Measurements from ENCODE around the gene TECPR2. TPM values are rescaled to one million over a fixed set of nuclear protein-coding genes. Genes with fewer than 3 reads are reported as not detected.

TECPR2 gene
- total and polyA plus RNA-seq, 10 of the 15 experiments (the other 5 are each of a cell fraction or from before 2014, with no cell fraction given): 0.15 to 10.0 (median 3.0) TPM

- BruUV-seq (replicated peaks): no TSS peak
- in situ Hi-C loops (cut with MboI) (no loop called here), intact Hi-C loops (cut with micrococcal nuclease; ENCODE audit: unreplicated experiment) (no loop called here)
- H2AFZ ChIP-seq (ENCODE audit: control insufficient read depth, low read depth, low read length): no peak overlapping the region
- no peaks in the 10 kb centered on the region for H3K9me3 ChIP-seq (replicated peaks; ENCODE audit: control insufficient read depth, insufficient read depth, low read length)
- no peaks in the 10 kb centered on the region for H3K79me2 ChIP-seq (ENCODE audit: control insufficient read depth, insufficient read depth, low read length)
- H3K27me3 ChIP-seq (replicated peaks in 1 of 2; ENCODE audit: control insufficient read depth in 2 of 2, insufficient read depth in 2 of 2, low read length in 1 of 2): no peaks in the 10 kb centered on the region
- no peak overlapping the region for H3K4me2 ChIP-seq (ENCODE audit: control insufficient read depth, insufficient read depth)
- DNase-seq (ENCODE audit: low read depth, low spot score): no peak
- no peaks in the 10 kb centered on the region for H4K20me1 ChIP-seq (ENCODE audit: control insufficient read depth, insufficient read depth)
- no peak overlapping the region for H3K4me3 ChIP-seq
- ChIA-PET POLR2A (no interaction called here), SMC1A (ENCODE audit: uncharacterized antibody, unreplicated experiment) (no interaction called here), RAD21 (ENCODE audit: unreplicated experiment) (no interaction called here), CTCF (no interaction called here)
- no peak overlapping the region for H3K27ac ChIP-seq (ENCODE audit: control insufficient read depth, insufficient read depth)
- H3K36me3 ChIP-seq (ENCODE audit: control insufficient read depth in 2 of 2, insufficient read depth in 2 of 2, low read length in 1 of 2): no peaks in the 10 kb centered on the region
- no peak overlapping the region for H3K9ac ChIP-seq (ENCODE audit: control insufficient read depth, insufficient read depth, low read length)
- no peak for FAIRE-seq
- TF ChIP-seq RB1 (IDR thresholded peaks at IDR 0.05; ENCODE audit: borderline replicate concordance) (no peak), MTA3 (IDR thresholded peaks at IDR 0.05; ENCODE audit: borderline replicate concordance, low read length) (no peak), MXI1 (IDR thresholded peaks at IDR 0.05; ENCODE audit: low read depth, low read length) (no peak), SREBF2 (IDR thresholded peaks at IDR 0.05; ENCODE audit: low read length) (no peak), RAD21 (IDR thresholded peaks at IDR 0.05; ENCODE audit: insufficient read depth, low read depth, low read length) (no peak), YBX1 (IDR thresholded peaks at IDR 0.05) (no peak), ZBTB33 (IDR thresholded peaks at IDR 0.05) (no peak)
- TF ChIP-seq, protein P1, sequence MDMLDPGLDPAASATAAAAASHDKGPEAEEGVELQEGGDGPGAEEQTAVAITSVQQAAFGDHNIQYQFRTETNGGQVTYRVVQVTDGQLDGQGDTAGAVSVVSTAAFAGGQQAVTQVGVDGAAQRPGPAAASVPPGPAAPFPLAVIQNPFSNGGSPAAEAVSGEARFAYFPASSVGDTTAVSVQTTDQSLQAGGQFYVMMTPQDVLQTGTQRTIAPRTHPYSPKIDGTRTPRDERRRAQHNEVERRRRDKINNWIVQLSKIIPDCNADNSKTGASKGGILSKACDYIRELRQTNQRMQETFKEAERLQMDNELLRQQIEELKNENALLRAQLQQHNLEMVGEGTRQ (IDR thresholded peaks at IDR 0.05; ENCODE audit: borderline replicate concordance, low read depth, low read length): no peak
- TF ChIP-seq, protein P2, sequence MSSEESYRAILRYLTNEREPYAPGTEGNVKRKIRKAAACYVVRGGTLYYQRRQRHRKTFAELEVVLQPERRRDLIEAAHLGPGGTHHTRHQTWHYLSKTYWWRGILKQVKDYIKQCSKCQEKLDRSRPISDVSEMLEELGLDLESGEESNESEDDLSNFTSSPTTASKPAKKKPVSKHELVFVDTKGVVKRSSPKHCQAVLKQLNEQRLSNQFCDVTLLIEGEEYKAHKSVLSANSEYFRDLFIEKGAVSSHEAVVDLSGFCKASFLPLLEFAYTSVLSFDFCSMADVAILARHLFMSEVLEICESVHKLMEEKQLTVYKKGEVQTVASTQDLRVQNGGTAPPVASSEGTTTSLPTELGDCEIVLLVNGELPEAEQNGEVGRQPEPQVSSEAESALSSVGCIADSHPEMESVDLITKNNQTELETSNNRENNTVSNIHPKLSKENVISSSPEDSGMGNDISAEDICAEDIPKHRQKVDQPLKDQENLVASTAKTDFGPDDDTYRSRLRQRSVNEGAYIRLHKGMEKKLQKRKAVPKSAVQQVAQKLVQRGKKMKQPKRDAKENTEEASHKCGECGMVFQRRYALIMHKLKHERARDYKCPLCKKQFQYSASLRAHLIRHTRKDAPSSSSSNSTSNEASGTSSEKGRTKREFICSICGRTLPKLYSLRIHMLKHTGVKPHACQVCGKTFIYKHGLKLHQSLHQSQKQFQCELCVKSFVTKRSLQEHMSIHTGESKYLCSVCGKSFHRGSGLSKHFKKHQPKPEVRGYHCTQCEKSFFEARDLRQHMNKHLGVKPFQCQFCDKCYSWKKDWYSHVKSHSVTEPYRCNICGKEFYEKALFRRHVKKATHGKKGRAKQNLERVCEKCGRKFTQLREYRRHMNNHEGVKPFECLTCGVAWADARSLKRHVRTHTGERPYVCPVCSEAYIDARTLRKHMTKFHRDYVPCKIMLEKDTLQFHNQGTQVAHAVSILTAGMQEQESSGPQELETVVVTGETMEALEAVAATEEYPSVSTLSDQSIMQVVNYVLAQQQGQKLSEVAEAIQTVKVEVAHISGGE (CRISPR knock-in tag; IDR thresholded peaks at IDR 0.05): no peak
- WGBS (ENCODE audit: insufficient coverage, insufficient replicate concordance, low lambda C conversion rate, missing lambda C conversion rate): 96% methylated on average over 10 of the region's 10 CpGs
- no peaks in the 10 kb centered on the region for H3K4me1 ChIP-seq (ENCODE audit: control insufficient read depth, insufficient read depth, low read length)
- no peak for ATAC-seq
These were observed 62.2 kb downstream of the TECPR2 start for GRCh38 chr14:102424923-102425322.

All from GM12878 (cell line).